ENCODE data around the gene MLLT3.

- TF ChIP-seq CTCF (IDR thresholded peaks at IDR 0.05) (no peak), CBFB (CRISPR knock-in tag; IDR thresholded peaks at IDR 0.05; ENCODE audit: low read depth) (no peak), JUN (CRISPR knock-in tag; IDR thresholded peaks at IDR 0.05) (no peak), GABPB1 (CRISPR knock-in tag; IDR thresholded peaks at IDR 0.05) (no peak), SP1 (CRISPR knock-in tag; conservative IDR thresholded peaks at IDR 0.05) (no peak), ZNF263 (CRISPR knock-in tag; IDR thresholded peaks at IDR 0.05; ENCODE audit: low read depth) (no peak), FOXJ3 (CRISPR knock-in tag; IDR thresholded peaks at IDR 0.05; ENCODE audit: borderline replicate concordance) (no peak), NFATC4 (CRISPR knock-in tag; IDR thresholded peaks at IDR 0.05) (no peak), HMGA2 (CRISPR knock-in tag; IDR thresholded peaks at IDR 0.05) (no peak), KAT7 (CRISPR knock-in tag; IDR thresholded peaks at IDR 0.05; ENCODE audit: borderline replicate concordance) (no peak), E2F5 (CRISPR knock-in tag; IDR thresholded peaks at IDR 0.05) (no peak), MAX (CRISPR knock-in tag; IDR thresholded peaks at IDR 0.05) (no peak), IRF2 (CRISPR knock-in tag; IDR thresholded peaks at IDR 0.05; ENCODE audit: borderline replicate concordance, low read depth) (no peak), ATF6 (CRISPR knock-in tag; IDR thresholded peaks at IDR 0.05) (no peak)
Observed at GRCh38 chr9:20340511-20340861, 281.8 kb downstream of the MLLT3 start.
